Neutrophil (primary cell): Measurements from ENCODE around the gene SCRN3.

Experiments used
- H3K27ac ChIP-seq: fragments of 200-600 bp; sonication (generic); 2 replicates; pipeline ENCODE4 v1.5.1; 2016; ENCODE audit warnings: mild to moderate bottlenecking, moderate library complexity
- H3K27me3 ChIP-seq: fragments of 200-600 bp; sonication (generic); 2 replicates; pipeline ENCODE4 v1.6.0; 2016; ENCODE audit warnings: mild to moderate bottlenecking
- H3K36me3 ChIP-seq: fragments of 200-600 bp; sonication (generic); 2 replicates; pipeline ENCODE4 v1.5.1; 2017
- H3K4me1 ChIP-seq, 2 experiments: fragments of 200-600 bp in 1 of 2; sonication (generic) in 1 of 2; 1 replicate in 1 of 2; 2 replicates in 1 of 2; pipeline versions ENCODE4 v1.5.1 to v1.6.1; 2013 to 2016; ENCODE audit warnings: low read depth in 1 of 2, low read length in 1 of 2, mild to moderate bottlenecking in 1 of 2, moderate library complexity in 1 of 2; ENCODE audit not compliant: control insufficient read depth in 1 of 2, insufficient read depth in 1 of 2
- H3K4me3 ChIP-seq, 2 experiments: fragments of 200-600 bp in 1 of 2; sonication (generic) in 1 of 2; 1 replicate in 1 of 2; 2 replicates in 1 of 2; pipeline ENCODE4 v1.5.1; 2013 to 2016; ENCODE audit warnings: low read depth in 1 of 2, low read length in 1 of 2, mild to moderate bottlenecking in 1 of 2, moderate library complexity in 1 of 2
- H3K9me3 ChIP-seq: fragments of 200-600 bp; sonication (generic); 2 replicates; pipeline ENCODE4 v1.5.1; 2016
- TF ChIP-seq, protein P1 (sequence below): fragments of 200-600 bp; sonication (generic); IDR thresholded peaks from 2 replicates; pipeline ENCODE4 v1.5.1; 2016; ENCODE audit warnings: antibody characterized with exemption

SCRN3 gene

GRCh38 chr2:174445248-174445647 lies 49.7 kb downstream of the SCRN3 start:
- H3K27me3 ChIP-seq: no peaks in the 10 kb centered on the region
- TF ChIP-seq, protein P1, sequence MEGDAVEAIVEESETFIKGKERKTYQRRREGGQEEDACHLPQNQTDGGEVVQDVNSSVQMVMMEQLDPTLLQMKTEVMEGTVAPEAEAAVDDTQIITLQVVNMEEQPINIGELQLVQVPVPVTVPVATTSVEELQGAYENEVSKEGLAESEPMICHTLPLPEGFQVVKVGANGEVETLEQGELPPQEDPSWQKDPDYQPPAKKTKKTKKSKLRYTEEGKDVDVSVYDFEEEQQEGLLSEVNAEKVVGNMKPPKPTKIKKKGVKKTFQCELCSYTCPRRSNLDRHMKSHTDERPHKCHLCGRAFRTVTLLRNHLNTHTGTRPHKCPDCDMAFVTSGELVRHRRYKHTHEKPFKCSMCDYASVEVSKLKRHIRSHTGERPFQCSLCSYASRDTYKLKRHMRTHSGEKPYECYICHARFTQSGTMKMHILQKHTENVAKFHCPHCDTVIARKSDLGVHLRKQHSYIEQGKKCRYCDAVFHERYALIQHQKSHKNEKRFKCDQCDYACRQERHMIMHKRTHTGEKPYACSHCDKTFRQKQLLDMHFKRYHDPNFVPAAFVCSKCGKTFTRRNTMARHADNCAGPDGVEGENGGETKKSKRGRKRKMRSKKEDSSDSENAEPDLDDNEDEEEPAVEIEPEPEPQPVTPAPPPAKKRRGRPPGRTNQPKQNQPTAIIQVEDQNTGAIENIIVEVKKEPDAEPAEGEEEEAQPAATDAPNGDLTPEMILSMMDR: no peak
- H3K27ac ChIP-seq: no peak overlapping the region
- no peaks in the 10 kb centered on the region for H3K4me1 ChIP-seq
- no peaks in the 10 kb centered on the region for H3K9me3 ChIP-seq
- H3K36me3 ChIP-seq: peaks cover 8% of the 10 kb centered on the region
- H3K4me3 ChIP-seq: no peak overlapping the region

DNA sequence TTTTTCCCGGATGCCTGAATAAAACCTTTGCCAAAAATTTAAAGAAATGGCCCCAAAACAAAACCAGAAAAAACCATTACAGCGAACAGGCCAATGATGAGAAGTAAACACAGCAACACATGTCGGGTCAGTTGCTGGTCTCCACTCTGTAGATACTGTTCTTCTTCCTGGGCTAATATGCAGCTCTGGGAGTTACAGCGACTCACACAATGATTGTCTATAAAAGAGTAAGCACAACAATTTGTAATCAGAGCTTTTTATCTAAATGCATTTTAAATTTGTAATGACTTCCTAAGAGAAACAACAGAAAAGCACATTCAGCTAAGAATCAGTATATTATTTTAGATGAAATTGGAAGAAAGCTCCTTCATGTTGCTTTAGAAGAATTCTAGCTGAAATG lies 51.0 kb downstream of the SCRN3 start:
- no peak overlapping the region for H3K27ac ChIP-seq
- H3K4me1 ChIP-seq: no peaks in the 10 kb centered on the region
- H3K9me3 ChIP-seq: no peaks in the 10 kb centered on the region
- no peak overlapping the region for H3K4me3 ChIP-seq
- H3K27me3 ChIP-seq: no peaks in the 10 kb centered on the region
- peaks cover 8% of the 10 kb centered on the region for H3K36me3 ChIP-seq
- TF ChIP-seq, protein P1: no peak

DNA sequence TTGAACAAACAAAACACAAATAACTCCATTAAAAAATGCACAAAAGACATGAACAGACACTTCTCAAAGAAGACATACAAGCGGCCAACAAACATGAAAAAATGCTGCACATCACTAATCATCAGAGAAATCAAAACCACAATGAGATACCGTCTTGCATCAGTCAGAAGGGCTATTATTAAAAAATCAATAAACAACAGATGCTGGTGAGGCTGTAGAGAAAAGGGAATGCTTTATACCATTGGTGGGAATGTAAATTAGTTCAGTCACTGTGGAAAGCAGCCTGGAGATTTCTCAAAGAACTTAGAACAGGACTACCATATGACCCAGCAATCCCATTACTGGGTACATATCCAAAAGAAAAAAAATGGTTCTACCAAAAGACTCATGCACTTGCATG lies 53.5 kb downstream of the SCRN3 start:
- no peak overlapping the region for H3K27ac ChIP-seq
- no peak overlapping the region for H3K4me3 ChIP-seq
- no peaks in the 10 kb centered on the region for H3K9me3 ChIP-seq
- peaks cover 8% of the 10 kb centered on the region for H3K36me3 ChIP-seq
- no peaks in the 10 kb centered on the region for H3K27me3 ChIP-seq
- H3K4me1 ChIP-seq: no peaks in the 10 kb centered on the region
- TF ChIP-seq, protein P1: no peak

- TF ChIP-seq, protein P1: no peak
- H3K9me3 ChIP-seq: no peaks in the 10 kb centered on the region
Measured at GRCh38 chr2:174450021-174450816, 54.7 kb downstream of the SCRN3 start.

DNA sequence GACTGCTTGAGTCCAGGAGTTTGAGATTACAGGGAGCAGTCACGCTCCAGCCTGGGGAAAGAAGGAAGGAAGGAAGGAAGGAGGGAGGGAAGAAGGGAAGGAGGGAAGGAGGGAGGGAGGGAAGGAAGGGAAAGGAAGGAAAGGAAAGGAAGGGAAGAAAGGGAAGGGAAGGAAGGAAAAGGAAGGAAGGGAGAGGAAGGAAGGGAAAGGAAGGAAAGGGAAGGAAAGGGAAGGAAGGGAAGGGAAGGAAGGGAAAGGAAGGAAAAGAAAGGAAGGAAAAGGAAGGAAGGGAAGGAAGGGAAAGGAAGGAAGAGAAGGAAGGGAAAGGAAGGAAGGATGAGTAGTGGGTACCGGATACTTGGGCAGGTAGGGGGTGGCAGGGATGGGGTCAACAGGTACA lies 59.0 kb downstream of the SCRN3 start:
- H3K36me3 ChIP-seq: peaks cover 3% of the 10 kb centered on the region
- no peak overlapping the region for H3K27ac ChIP-seq
- no peaks in the 10 kb centered on the region for H3K4me1 ChIP-seq
- H3K27me3 ChIP-seq: no peaks in the 10 kb centered on the region
- no peak overlapping the region for H3K4me3 ChIP-seq
- no peaks in the 10 kb centered on the region for H3K9me3 ChIP-seq
- TF ChIP-seq, protein P1: no peak

More at GRCh38 chr2:174450021-174450816, 54.7 kb downstream of the SCRN3 start:
- Histone ChIP-seq H3K27me3 (no peaks in the 10 kb centered on the region), H3K36me3 (peaks cover 4% of the 10 kb centered on the region), H3K4me3 (no peak overlapping the region), H3K27ac (no peak overlapping the region), H3K4me1 (no peaks in the 10 kb centered on the region)
